ENCODE data around the gene PIAS4. TPM values are rescaled to one million over a fixed set of nuclear protein-coding genes. Genes with fewer than 3 reads are reported as not detected.

The PIAS4 gene
- total RNA-seq, 1 donor from 2014 or later = 32.2 TPM

- intact Hi-C loops (cut with micrococcal nuclease) = no loop called here
- peak; percentile 60 for DNase-seq
- no peaks in the 10 kb centered on the region for H3K27me3 Mint-ChIP-seq
- peaks cover 27% of the 10 kb centered on the region for H3K4me1 Mint-ChIP-seq
- peaks cover 72% of the 10 kb centered on the region for H3K36me3 Mint-ChIP-seq (ENCODE audit: low read depth)
- peak overlapping the region; percentile 94 for H3K4me3 Mint-ChIP-seq
- H3K9me3 Mint-ChIP-seq = no peaks in the 10 kb centered on the region
- peak overlapping the region; percentile 87 for H3K27ac Mint-ChIP-seq
Observed at GRCh38 chr19:3981736-3982681, 25.5 kb upstream of the PIAS4 start.

- H3K27me3 Mint-ChIP-seq = no peaks in the 10 kb centered on the region
- peaks cover 32% of the 10 kb centered on the region for H3K4me1 Mint-ChIP-seq
- peak overlapping the region; percentile 87 for H3K27ac Mint-ChIP-seq
- H3K36me3 Mint-ChIP-seq (ENCODE audit: low read depth) = peaks cover 63% of the 10 kb centered on the region
- peak overlapping the region; percentile 94 for H3K4me3 Mint-ChIP-seq
- peak; percentile 61 for DNase-seq
- no peaks in the 10 kb centered on the region for H3K9me3 Mint-ChIP-seq
- intact Hi-C loops (cut with micrococcal nuclease) = no loop called here
Observed at GRCh38 chr19:3982701-3983541, 24.6 kb upstream of the PIAS4 start.

GRCh38 chr19:3983542-3983914 lies 24.0 kb upstream of the PIAS4 start:
- H3K27me3 Mint-ChIP-seq = no peaks in the 10 kb centered on the region
- peak overlapping the region; percentile 94 for H3K4me3 Mint-ChIP-seq
- peaks cover 30% of the 10 kb centered on the region for H3K4me1 Mint-ChIP-seq
- no peaks in the 10 kb centered on the region for H3K9me3 Mint-ChIP-seq
- H3K27ac Mint-ChIP-seq = peak overlapping the region; percentile 93
- no peak for DNase-seq
- intact Hi-C loops (cut with micrococcal nuclease) = no loop called here
- H3K36me3 Mint-ChIP-seq (ENCODE audit: low read depth) = peaks cover 60% of the 10 kb centered on the region

- Mint-ChIP-seq H3K27ac (peak overlapping the region; percentile 93), H3K4me1 (peaks cover 30% of the 10 kb centered on the region), H3K9me3 (no peaks in the 10 kb centered on the region), H3K27me3 (no peaks in the 10 kb centered on the region), H3K36me3 (ENCODE audit: low read depth) (peaks cover 57% of the 10 kb centered on the region), H3K4me3 (peak overlapping the region; percentile 94)
- DNase-seq = peak; percentile 66
- intact Hi-C loops (cut with micrococcal nuclease) = loop anchor here (2.0 kb wide), 1 partner anchor 13 kb away; the partner anchor contains the start of gene DAPK3
Observed at GRCh38 chr19:3983936-3984583, 23.5 kb upstream of the PIAS4 start.

GRCh38 chr19:3984584-3984907 lies 23.0 kb upstream of the PIAS4 start:
- DNase-seq = no peak
- Mint-ChIP-seq H3K27me3 (no peaks in the 10 kb centered on the region), H3K36me3 (ENCODE audit: low read depth) (peaks cover 52% of the 10 kb centered on the region), H3K4me1 (peaks cover 30% of the 10 kb centered on the region), H3K9me3 (no peaks in the 10 kb centered on the region), H3K27ac (peak overlapping the region; percentile 93), H3K4me3 (peak overlapping the region; percentile 94)
- intact Hi-C loops (cut with micrococcal nuclease) = loop anchor here (2.0 kb wide), 1 partner anchor 14 kb away; the partner anchor contains the start of gene DAPK3

GRCh38 chr19:3984908-3985642 lies 22.5 kb upstream of the PIAS4 start, which contains the start of gene EEF2:
EEF2 (minus strand) TSS chr19:3985463; CDS start chr19:3985380, 83 bp downstream.
- Mint-ChIP-seq H3K27ac (peak within 1 kb of the TSS; percentile 93), H3K27me3 (no peaks in the 10 kb centered on the region), H3K36me3 (ENCODE audit: low read depth) (peaks cover 49% of the 10 kb centered on the region), H3K4me1 (peaks cover 31% of the 10 kb centered on the region), H3K4me3 (peak within 1 kb of the TSS; percentile 94), H3K9me3 (no peaks in the 10 kb centered on the region)
- DNase-seq = peak; percentile 97
- intact Hi-C loops (cut with micrococcal nuclease) = loop anchor here (1.0 to 5.0 kb wide), 5 partner anchors 14 to 223 kb away; partner anchors contain the start of genes ANKRD24, APBA3, DAPK3 and MRPL54

- Mint-ChIP-seq H3K9me3 (peaks cover 1% of the 10 kb centered on the region), H3K27ac (peak overlapping the region; percentile 93), H3K4me1 (peaks cover 33% of the 10 kb centered on the region), H3K27me3 (no peaks in the 10 kb centered on the region), H3K4me3 (peak overlapping the region; percentile 94), H3K36me3 (ENCODE audit: low read depth) (peaks cover 44% of the 10 kb centered on the region)
- intact Hi-C loops (cut with micrococcal nuclease) = loop anchor here (1.0 to 5.0 kb wide), 7 partner anchors 15 to 223 kb away; partner anchors contain the start of genes ANKRD24, APBA3, DAPK3 and MRPL54
- no peak for DNase-seq
Observed at GRCh38 chr19:3985643-3986259, 21.8 kb upstream of the PIAS4 start.

- peak; percentile 90 for DNase-seq
- peak overlapping the region; percentile 94 for H3K4me3 Mint-ChIP-seq
- intact Hi-C loops (cut with micrococcal nuclease) = loop anchor here (2.0 to 5.0 kb wide), 4 partner anchors 80 to 224 kb away; partner anchors contain the start of genes APBA3, MRPL54 and ZBTB7A
Observed at GRCh38 chr19:3986260-3987041, 21.1 kb upstream of the PIAS4 start.

GRCh38 chr19:3987619-3988371 lies 19.7 kb upstream of the PIAS4 start:
- H3K4me3 Mint-ChIP-seq = peak overlapping the region; percentile 94
- no peaks in the 10 kb centered on the region for H3K27me3 Mint-ChIP-seq
- peak; percentile 96 for DNase-seq
- intact Hi-C loops (cut with micrococcal nuclease) = loop anchor here (2.0 to 5.0 kb wide), 4 partner anchors 79 to 225 kb away; partner anchors contain the start of genes APBA3, MRPL54 and ZBTB7A
- peaks cover 3% of the 10 kb centered on the region for H3K9me3 Mint-ChIP-seq
- peaks cover 25% of the 10 kb centered on the region for H3K36me3 Mint-ChIP-seq (ENCODE audit: low read depth)
- H3K4me1 Mint-ChIP-seq = peaks cover 29% of the 10 kb centered on the region
- H3K27ac Mint-ChIP-seq = peak overlapping the region; percentile 86

More at GRCh38 chr19:3986260-3987041, 21.1 kb upstream of the PIAS4 start:
- Mint-ChIP-seq H3K27ac (peak overlapping the region; percentile 93), H3K36me3 (ENCODE audit: low read depth) (peaks cover 38% of the 10 kb centered on the region), H3K27me3 (no peaks in the 10 kb centered on the region), H3K4me1 (peaks cover 32% of the 10 kb centered on the region), H3K9me3 (peaks cover 3% of the 10 kb centered on the region)

- Mint-ChIP-seq H3K9me3 (peaks cover 3% of the 10 kb centered on the region), H3K4me1 (peaks cover 17% of the 10 kb centered on the region), H3K36me3 (ENCODE audit: low read depth) (no peaks in the 10 kb centered on the region), H3K27me3 (no peaks in the 10 kb centered on the region), H3K27ac (peak overlapping the region; percentile 81), H3K4me3 (peak overlapping the region; percentile 68)
- DNase-seq = no peak
- intact Hi-C loops (cut with micrococcal nuclease) = loop anchor here (1.0 kb wide), 1 partner anchor 17 kb away; the partner anchor contains the start of gene PIAS4
Observed at GRCh38 chr19:3990815-3991117, 16.8 kb upstream of the PIAS4 start.

GRCh38 chr19:3995607-3996006 lies 11.9 kb upstream of the PIAS4 start:
- Mint-ChIP-seq H3K4me3 (no peak overlapping the region), H3K9me3 (peaks cover 3% of the 10 kb centered on the region), H3K27me3 (no peaks in the 10 kb centered on the region), H3K27ac (no peak overlapping the region), H3K36me3 (ENCODE audit: low read depth) (no peaks in the 10 kb centered on the region), H3K4me1 (peaks cover 6% of the 10 kb centered on the region)
- DNase-seq = no peak
- intact Hi-C loops (cut with micrococcal nuclease) = no loop called here

Measured in activated CD4-positive, alpha-beta T cell treated with anti-CD3 and anti-CD28 coated beads, Interleukin-2, amount 10 ng/mL, durations not matched to agents 24 days and 14 days (primary cell).